ENCODE data around the gene MEIOC. TPM values are rescaled to one million over a fixed set of nuclear protein-coding genes. Genes with fewer than 3 reads are reported as not detected.
"Not testable (repeated sequence)": the region's sequence is repeated elsewhere in the genome, so short reads cannot be mapped to it uniquely, and the experiment has no call there.

The MEIOC gene
- total RNA-seq, 1 donor from 2014 or later = 0.61 TPM

GRCh38 chr17:44647736-44648135, 8.5 kb upstream of the MEIOC start:
- intact Hi-C loops (cut with micrococcal nuclease) = no loop called here

GRCh38 chr17:44648963-44649362, 7.3 kb upstream of the MEIOC start:
- intact Hi-C loops (cut with micrococcal nuclease) = no loop called here

- intact Hi-C loops (cut with micrococcal nuclease) = no loop called here
These were observed 5.0 kb upstream of the MEIOC start for GRCh38 chr17:44651228-44651627.

- intact Hi-C loops (cut with micrococcal nuclease) = no loop called here
These were observed 3.5 kb upstream of the MEIOC start for GRCh38 chr17:44652727-44653126.

- intact Hi-C loops (cut with micrococcal nuclease) = no loop called here
These were observed 2.9 kb upstream of the MEIOC start for GRCh38 chr17:44653384-44653783.

- intact Hi-C loops (cut with micrococcal nuclease) = no loop called here
These were observed 2.3 kb upstream of the MEIOC start for GRCh38 chr17:44653954-44654353.

GRCh38 chr17:44661835-44662234, 5.6 kb downstream of the MEIOC start:
- intact Hi-C loops (cut with micrococcal nuclease) = no loop called here

GRCh38 chr17:44663095-44663494, 6.8 kb downstream of the MEIOC start:
- intact Hi-C loops (cut with micrococcal nuclease) = no loop called here

GRCh38 chr17:44664867-44665266, 8.6 kb downstream of the MEIOC start:
- intact Hi-C loops (cut with micrococcal nuclease) = no loop called here

GRCh38 chr17:44666006-44666405, 9.7 kb downstream of the MEIOC start:
- intact Hi-C loops (cut with micrococcal nuclease) = no loop called here

GRCh38 chr17:44672479-44673093, 16.3 kb downstream of the MEIOC start:
- intact Hi-C loops (cut with micrococcal nuclease) = no loop called here

- intact Hi-C loops (cut with micrococcal nuclease) = no loop called here
These were observed 17.6 kb downstream of the MEIOC start for GRCh38 chr17:44673893-44674292.

- intact Hi-C loops (cut with micrococcal nuclease) = no loop called here
These were observed 20.9 kb downstream of the MEIOC start for GRCh38 chr17:44677136-44677535.

GRCh38 chr17:44683303-44683702, 27.0 kb downstream of the MEIOC start:
- intact Hi-C loops (cut with micrococcal nuclease) = not testable (repeated sequence)

GRCh38 chr17:44687756-44688155, 31.5 kb downstream of the MEIOC start:
- intact Hi-C loops (cut with micrococcal nuclease) = no loop called here

GRCh38 chr17:44688200-44688599, 31.9 kb downstream of the MEIOC start:
- intact Hi-C loops (cut with micrococcal nuclease) = no loop called here

GRCh38 chr17:44688675-44689476, 32.6 kb downstream of the MEIOC start:
- intact Hi-C loops (cut with micrococcal nuclease) = loop anchor here (1.0 kb wide), 1 partner anchor 19 kb away; the partner anchor contains the start of gene DBF4B

- intact Hi-C loops (cut with micrococcal nuclease) = loop anchor here (1.0 kb wide), 1 partner anchor 19 kb away; the partner anchor contains the start of gene DBF4B
These were observed 33.4 kb downstream of the MEIOC start, which contains the start of gene CCDC43 for GRCh38 chr17:44689477-44690217. Gene CCDC43 (minus strand): TSS chr17:44689776. CDS start chr17:44689753, 23 bp downstream.

- intact Hi-C loops (cut with micrococcal nuclease) = not testable (repeated sequence)
These were observed 34.6 kb downstream of the MEIOC start for GRCh38 chr17:44690746-44691306.

GRCh38 chr17:44693609-44694008, 37.3 kb downstream of the MEIOC start:
- intact Hi-C loops (cut with micrococcal nuclease) = no loop called here

GRCh38 chr17:44700288-44700687, 44.0 kb downstream of the MEIOC start:
- intact Hi-C loops (cut with micrococcal nuclease) = not testable (repeated sequence)

Measured in T-helper 2 cell treated with Interferon-gamma antibody and Interleukin-4, amounts not matched to agents 100 ng/mL and 5 ng/mL, for 36 hours (primary cell).